Endodermal cell (in vitro differentiated cells): Measurements from ENCODE around the gene SHQ1. TPM values are rescaled to one million over a fixed set of nuclear protein-coding genes. Genes with fewer than 3 reads are reported as not detected.

Source experiments
- DNase-seq: peaks from one replicate; pipeline ENCODE4 v3.0.0-alpha.2; 2017
- H3K27ac ChIP-seq: 2 replicates; pipeline ENCODE4 v1.5.1; 2013; ENCODE audit warnings: mild to moderate bottlenecking, low read depth, low read length, moderate library complexity
- H3K27me3 ChIP-seq: 2 replicates; pipeline ENCODE4 v1.6.1; 2013; ENCODE audit warnings: mild to moderate bottlenecking, low read length, moderate library complexity; ENCODE audit not compliant: insufficient read depth, control insufficient read depth, poor library complexity, severe bottlenecking
- H3K36me3 ChIP-seq: 2 replicates; pipeline ENCODE4 v1.7.0; 2013; ENCODE audit warnings: mild to moderate bottlenecking, low read length, moderate library complexity; ENCODE audit not compliant: control insufficient read depth, insufficient read depth
- H3K4me1 ChIP-seq: one replicate; pipeline ENCODE4 v1.7.0; 2013; ENCODE audit warnings: low read length; ENCODE audit not compliant: control insufficient read depth, insufficient read depth
- H3K4me3 ChIP-seq: 2 replicates; pipeline ENCODE4 v1.5.1; 2013; ENCODE audit warnings: mild to moderate bottlenecking, low read length, moderate library complexity
- H3K9ac ChIP-seq: 2 replicates; pipeline ENCODE4 v1.6.1; 2013; ENCODE audit warnings: mild to moderate bottlenecking, low read length, moderate library complexity; ENCODE audit not compliant: poor library complexity, severe bottlenecking; ENCODE audit errors: extremely low read depth
- H3K9me3 ChIP-seq: 2 replicates; pipeline ENCODE4 v1.6.1; 2013; ENCODE audit warnings: mild to moderate bottlenecking, low read length, moderate library complexity; ENCODE audit not compliant: control insufficient read depth
- H3K27ac Mint-ChIP-seq: 2 replicates; pipeline ENCODE4 v1.8.0; 2020; ENCODE audit warnings: mixed read lengths
- H3K27me3 Mint-ChIP-seq: 2 replicates; pipeline ENCODE4 v1.8.0; 2021; ENCODE audit warnings: mild to moderate bottlenecking, mixed read lengths; ENCODE audit not compliant: insufficient read depth
- H3K36me3 Mint-ChIP-seq: 2 replicates; pipeline ENCODE4 v1.8.0; 2020; ENCODE audit warnings: low read depth, mixed read lengths
- H3K4me1 Mint-ChIP-seq: 2 replicates; pipeline ENCODE4 v1.8.0; 2020; ENCODE audit warnings: mixed read lengths
- H3K4me3 Mint-ChIP-seq: 2 replicates; pipeline ENCODE4 v1.8.0; 2020; ENCODE audit warnings: mild to moderate bottlenecking, moderate library complexity, mixed read lengths
- H3K9me3 Mint-ChIP-seq: 2 replicates; pipeline ENCODE4 v1.8.0; 2020; ENCODE audit warnings: mild to moderate bottlenecking, mixed read lengths
- WGBS, 2 experiments: methylation state at CpG; one replicate each; pipeline versions ENCODE4 v1.1.5 to v1.1.7; 2013; ENCODE audit warnings: missing lambda C conversion rate in 2 of 2, mixed read lengths in 1 of 2; ENCODE audit not compliant: insufficient coverage in 1 of 2, insufficient read length in 1 of 2; 5-methylcytosine and 5-hydroxymethylcytosine counted together
- long read RNA-seq, 4 experiments: library from polyadenylated mRNA in 2 of 4; library from RNA in 1 of 4; library from capped mRNA in 1 of 4; stranded (forward) in 3 of 4; unstranded in 1 of 4; transcript quantifications; one replicate each; pipeline ENCODE4 v2.0.0, GENCODE V29; 2020 to 2021; ENCODE audit warnings: inconsistent platforms in 1 of 4
- polyA plus RNA-seq, 2 experiments: library from polyadenylated mRNA; stranded (reverse); fragments of 50-300 nt; gene quantifications; one replicate each; pipeline ENCODE4 v1.2.3, GENCODE V29; 2013
- total RNA-seq, 2 donors: library from RNA; stranded (reverse); fragmentation: NEBNext Ultra II Directional in 1 of 2; extraction: Animal tissue kit (Norgen Biotek cat#: 25700) in 1 of 2; gene quantifications; 2 replicates in 1 of 2; 3 replicates in 1 of 2; pipeline ENCODE4 v1.2.1, GENCODE V29; 2021
- TF ChIP-seq, protein P1 (sequence below): fragments of 200-600 bp; sonication (generic); conservative IDR thresholded peaks from 2 replicates; pipeline ENCODE4 v1.5.0; 2021; ENCODE audit warnings: antibody characterized with exemption, mild to moderate bottlenecking

SHQ1 gene
- total RNA-seq: 10 to 100 TPM; 28.2 to 28.4 TPM
- polyA plus RNA-seq (2013, experiment 1 of 2): 14.9 TPM
- 15.0 TPM for polyA plus RNA-seq (2013, experiment 2 of 2)
- long read RNA-seq, experiment 1, transcript SHQ1-201 (11 exons, 2,879 nt): major isoform, 6 of 14 reads
- long read RNA-seq, experiment 1, partial matches to known transcripts: 6 of 14 reads
- long read RNA-seq, experiment 1, other reads (novel, unspliced or antisense): 2 of 14 reads
- long read RNA-seq, experiment 2, full-length matches to known transcripts: 32 of 44 reads
- long read RNA-seq, experiment 2, partial matches to known transcripts: 5 of 44 reads
- long read RNA-seq, experiment 2, other reads (novel, unspliced or antisense): 7 of 44 reads
- long read RNA-seq, experiment 3, transcript SHQ1-201 (11 exons, 2,879 nt): major isoform, 206 of 229 reads
- long read RNA-seq, experiment 3, partial matches to known transcripts: 4 of 229 reads
- long read RNA-seq, experiment 3, other reads (novel, unspliced or antisense): 16 of 229 reads
- long read RNA-seq, experiment 4, transcript SHQ1-201 (11 exons, 2,879 nt): major isoform, 11 of 22 reads
- long read RNA-seq, experiment 4, partial matches to known transcripts: 3 of 22 reads
- long read RNA-seq, experiment 4, other reads (novel, unspliced or antisense): 8 of 22 reads

DNA sequence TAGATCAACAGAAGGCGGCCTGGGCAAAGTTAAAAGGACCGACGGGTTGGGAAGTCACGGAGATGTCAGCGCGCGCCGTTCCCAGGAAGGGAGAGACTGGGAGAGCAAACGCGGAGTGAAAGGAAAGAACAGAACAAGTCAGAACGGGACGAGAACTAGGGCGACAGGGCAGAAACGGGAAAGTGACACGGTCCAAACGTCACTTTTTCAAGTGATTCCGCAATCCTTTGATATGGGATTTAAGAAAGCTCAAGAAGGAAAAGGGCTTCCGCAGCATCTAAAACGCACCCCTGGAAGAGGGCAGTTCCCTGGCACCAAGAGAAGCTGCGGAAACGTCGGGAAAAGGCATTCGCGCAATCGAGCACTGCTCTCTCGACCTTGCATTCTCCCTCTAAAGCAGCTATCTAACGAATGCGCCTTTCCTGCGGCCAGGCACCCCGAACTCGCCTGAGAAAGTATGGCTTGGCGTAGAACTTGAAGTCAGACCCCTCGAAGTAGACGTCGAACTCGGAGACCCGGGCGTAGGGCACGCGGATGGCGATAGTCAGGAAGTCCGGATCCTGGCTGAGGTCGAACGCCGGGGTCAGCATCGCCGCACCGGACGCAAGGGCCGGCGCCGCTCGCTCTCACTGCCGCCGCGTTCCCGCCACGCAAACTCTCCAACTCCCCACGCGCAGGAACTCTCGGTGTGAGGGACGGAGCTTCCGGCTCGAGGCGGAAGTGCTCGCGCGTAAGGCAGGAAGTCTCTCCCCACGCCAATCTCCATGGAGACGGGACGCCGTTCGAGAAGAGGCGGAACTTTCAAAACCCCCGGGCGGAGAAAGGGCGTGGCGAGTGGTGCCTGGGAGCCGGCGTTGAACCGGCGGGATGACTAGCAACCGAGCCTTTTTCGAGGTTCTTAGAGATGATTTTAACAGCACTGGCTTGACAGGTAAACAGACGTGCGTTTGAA lies at the start of gene SHQ1:
TSS of gene SHQ1 (minus strand) at position 695 of the 952 bp plus-strand sequence. CDS start at position 590, 105 bp downstream.
- Histone ChIP-seq H3K4me3 (peak within 1 kb of the TSS; percentile 97), H3K27me3 (peaks cover 25% of the 10 kb centered on the region), H3K4me1 (no peaks in the 10 kb centered on the region), H3K27ac (no peak within 1 kb of the TSS), H3K36me3 (no peaks in the 10 kb centered on the region), H3K9me3 (no peaks in the 10 kb centered on the region), H3K9ac (peak within 1 kb of the TSS; percentile 11)
- 0% methylated on average over 63 to 86 of the region's 86 CpGs for WGBS, 2 experiments
- peak; percentile 97 for DNase-seq
- Mint-ChIP-seq H3K4me1 (peaks cover 18% of the 10 kb centered on the region), H3K27ac (peak within 1 kb of the TSS; percentile 83), H3K36me3 (peaks cover 4% of the 10 kb centered on the region), H3K4me3 (peak within 1 kb of the TSS; percentile 91), H3K9me3 (no peaks in the 10 kb centered on the region), H3K27me3 (peaks cover 34% of the 10 kb centered on the region)
- TF ChIP-seq, protein P1, sequence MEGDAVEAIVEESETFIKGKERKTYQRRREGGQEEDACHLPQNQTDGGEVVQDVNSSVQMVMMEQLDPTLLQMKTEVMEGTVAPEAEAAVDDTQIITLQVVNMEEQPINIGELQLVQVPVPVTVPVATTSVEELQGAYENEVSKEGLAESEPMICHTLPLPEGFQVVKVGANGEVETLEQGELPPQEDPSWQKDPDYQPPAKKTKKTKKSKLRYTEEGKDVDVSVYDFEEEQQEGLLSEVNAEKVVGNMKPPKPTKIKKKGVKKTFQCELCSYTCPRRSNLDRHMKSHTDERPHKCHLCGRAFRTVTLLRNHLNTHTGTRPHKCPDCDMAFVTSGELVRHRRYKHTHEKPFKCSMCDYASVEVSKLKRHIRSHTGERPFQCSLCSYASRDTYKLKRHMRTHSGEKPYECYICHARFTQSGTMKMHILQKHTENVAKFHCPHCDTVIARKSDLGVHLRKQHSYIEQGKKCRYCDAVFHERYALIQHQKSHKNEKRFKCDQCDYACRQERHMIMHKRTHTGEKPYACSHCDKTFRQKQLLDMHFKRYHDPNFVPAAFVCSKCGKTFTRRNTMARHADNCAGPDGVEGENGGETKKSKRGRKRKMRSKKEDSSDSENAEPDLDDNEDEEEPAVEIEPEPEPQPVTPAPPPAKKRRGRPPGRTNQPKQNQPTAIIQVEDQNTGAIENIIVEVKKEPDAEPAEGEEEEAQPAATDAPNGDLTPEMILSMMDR: no peak

DNA sequence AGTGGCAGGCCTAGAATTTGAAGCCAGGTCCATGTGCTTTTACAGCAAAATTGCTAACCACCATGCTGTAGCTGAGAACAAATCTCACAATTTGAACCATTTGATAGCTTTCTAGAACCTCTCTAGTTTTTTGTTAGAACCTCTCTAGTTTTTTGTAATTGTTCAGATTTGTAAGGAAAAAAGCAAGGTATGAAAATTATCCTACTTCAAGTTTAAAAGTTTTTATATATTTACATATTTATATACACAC lies 49.4 kb upstream of the SHQ1 start:
- no peaks in the 10 kb centered on the region for H3K9me3 ChIP-seq
- no peak overlapping the region for H3K4me3 Mint-ChIP-seq
- no peak overlapping the region for H3K27ac ChIP-seq
- H3K27ac Mint-ChIP-seq: no peak overlapping the region
- H3K27me3 ChIP-seq: no peaks in the 10 kb centered on the region
- H3K4me1 ChIP-seq: no peaks in the 10 kb centered on the region
- no peak overlapping the region for H3K9ac ChIP-seq
- no peak for DNase-seq
- no peaks in the 10 kb centered on the region for H3K36me3 ChIP-seq
- no peak overlapping the region for H3K4me3 ChIP-seq
- H3K9me3 Mint-ChIP-seq: no peaks in the 10 kb centered on the region
- no peaks in the 10 kb centered on the region for H3K36me3 Mint-ChIP-seq
- H3K4me1 Mint-ChIP-seq: peaks cover 7% of the 10 kb centered on the region
- peaks cover 2% of the 10 kb centered on the region for H3K27me3 Mint-ChIP-seq
- TF ChIP-seq, protein P1: no peak

DNA sequence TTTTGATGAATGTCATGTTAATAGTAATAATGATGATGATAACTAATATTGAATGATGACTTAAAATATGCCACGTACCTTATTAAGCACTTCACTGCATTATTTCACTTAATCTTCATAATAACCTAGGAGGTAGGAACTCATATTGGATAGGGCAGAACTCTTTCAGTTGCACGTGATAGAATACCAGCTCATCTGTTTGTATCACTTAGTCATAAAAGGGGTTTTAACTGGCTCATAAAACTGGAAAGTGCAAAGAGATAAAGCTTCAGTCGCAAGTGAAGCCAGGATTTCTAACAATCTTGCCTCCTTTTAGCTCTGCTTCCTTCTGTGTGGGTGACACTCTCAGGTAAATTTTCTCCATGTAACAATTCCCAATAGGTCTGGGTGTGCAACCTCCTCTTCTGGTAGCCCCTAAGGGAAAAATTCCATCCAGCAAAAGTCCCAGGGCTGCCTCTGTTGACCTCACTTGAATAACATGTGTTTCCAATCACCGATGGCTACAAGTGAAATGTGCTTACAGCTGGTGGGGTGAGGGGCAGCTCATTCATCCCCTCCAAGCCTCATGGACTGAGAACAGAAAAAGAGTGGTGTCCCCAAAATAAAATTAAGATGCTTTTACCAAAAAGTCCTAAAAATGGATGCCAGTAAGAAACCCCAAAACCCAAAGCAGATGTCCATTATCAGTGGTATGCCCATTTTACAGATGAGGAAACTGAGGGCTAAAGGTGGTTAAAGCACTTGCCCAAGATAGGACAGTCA lies 48.9 kb upstream of the SHQ1 start:
- Mint-ChIP-seq H3K36me3 (no peaks in the 10 kb centered on the region), H3K4me3 (no peak overlapping the region), H3K27ac (no peak overlapping the region), H3K4me1 (peaks cover 7% of the 10 kb centered on the region), H3K9me3 (no peaks in the 10 kb centered on the region), H3K27me3 (peaks cover 3% of the 10 kb centered on the region)
- no peak overlapping the region for H3K27ac ChIP-seq
- H3K9ac ChIP-seq: no peak overlapping the region
- H3K4me1 ChIP-seq: no peaks in the 10 kb centered on the region
- H3K27me3 ChIP-seq: peaks cover 1% of the 10 kb centered on the region
- WGBS, 2 experiments: 88 to 91% methylated on average over 2 to 4 of the region's 4 CpGs
- no peak for DNase-seq
- H3K9me3 ChIP-seq: no peaks in the 10 kb centered on the region
- H3K36me3 ChIP-seq: no peaks in the 10 kb centered on the region
- H3K4me3 ChIP-seq: no peak overlapping the region
- TF ChIP-seq, protein P1: no peak
